HEK293 (cell line): Measurements from ENCODE around the gene DUOX1.

Experiments
- GLIS1 ChIP-seq: fragments of 450-650 bp; formaldehyde crosslinking; IDR thresholded peaks from 2 replicates; pipeline ENCODE4 v1.5.1; 2016; ENCODE audit warnings: missing biosample characterization, missing genetic modification characterization
- HIC1 ChIP-seq: fragments of 450-650 bp; formaldehyde crosslinking; IDR thresholded peaks from 2 replicates; pipeline ENCODE4 v1.5.1; 2016; ENCODE audit warnings: missing biosample characterization, missing genetic modification characterization
- KLF17 ChIP-seq: fragments of 450-650 bp; formaldehyde crosslinking; IDR thresholded peaks from 2 replicates; pipeline ENCODE4 v1.5.1; 2016; ENCODE audit warnings: missing biosample characterization, missing genetic modification characterization
- MEIS1 ChIP-seq: sonication (generic); formaldehyde crosslinking; IDR thresholded peaks from 2 replicates; pipeline ENCODE4 v1.8.1; 2022; ENCODE audit warnings: missing genetic modification reagents, mild to moderate bottlenecking, borderline replicate concordance
- PRDM1 ChIP-seq: fragments of 450-650 bp; formaldehyde crosslinking; IDR thresholded peaks from 2 replicates; pipeline ENCODE4; 2016; ENCODE audit warnings: missing biosample characterization, missing genetic modification characterization
- SALL2 ChIP-seq: fragments of 450-650 bp; formaldehyde crosslinking; IDR thresholded peaks from 2 replicates; pipeline ENCODE4 v1.5.0; 2017; ENCODE audit warnings: missing biosample characterization, mild to moderate bottlenecking, missing genetic modification characterization, borderline replicate concordance
- SP3 ChIP-seq: fragments of 450-650 bp; formaldehyde crosslinking; IDR thresholded peaks from 2 replicates; pipeline ENCODE4 v1.5.1; 2016; ENCODE audit warnings: missing biosample characterization, missing genetic modification characterization
- SP7 ChIP-seq: fragments of 450-650 bp; formaldehyde crosslinking; IDR thresholded peaks from 2 replicates; pipeline ENCODE4 v1.5.1; 2016; ENCODE audit warnings: missing biosample characterization, missing genetic modification characterization
- ZBTB10 ChIP-seq: fragments of 450-650 bp; formaldehyde crosslinking; IDR thresholded peaks from 2 replicates; pipeline ENCODE4 v1.5.1; 2016; ENCODE audit warnings: missing biosample characterization, missing genetic modification characterization
- ZBTB17 ChIP-seq: fragments of 450-650 bp; formaldehyde crosslinking; IDR thresholded peaks from 2 replicates; pipeline ENCODE4 v1.5.1; 2016; ENCODE audit warnings: missing biosample characterization, missing genetic modification characterization
- ZBTB26 ChIP-seq: fragments of 450-650 bp; formaldehyde crosslinking; optimal IDR thresholded peaks from 2 replicates; pipeline ENCODE3; 2016; ENCODE audit warnings: missing biosample characterization, mild to moderate bottlenecking, missing genetic modification characterization
- ZBTB49 ChIP-seq: fragments of 450-650 bp; formaldehyde crosslinking; IDR thresholded peaks from 2 replicates; pipeline ENCODE4 v1.5.1; 2016; ENCODE audit warnings: missing biosample characterization, missing genetic modification characterization, low read depth
- ZBTB8A ChIP-seq: fragments of 450-650 bp; formaldehyde crosslinking; IDR thresholded peaks from 2 replicates; pipeline ENCODE4 v1.5.1; 2016; ENCODE audit warnings: missing biosample characterization, missing genetic modification characterization
- ZFP37 ChIP-seq: fragments of 450-650 bp; formaldehyde crosslinking; IDR thresholded peaks from 2 replicates; pipeline ENCODE4 v1.5.1; 2016; ENCODE audit warnings: missing biosample characterization, missing genetic modification characterization
- ZNF138 ChIP-seq: fragments of 450-650 bp; formaldehyde crosslinking; IDR thresholded peaks from 2 replicates; pipeline ENCODE4 v1.5.1; 2016; ENCODE audit warnings: missing biosample characterization, missing genetic modification characterization, borderline replicate concordance
- ZNF169 ChIP-seq: fragments of 450-650 bp; formaldehyde crosslinking; IDR thresholded peaks from 2 replicates; pipeline ENCODE4 v1.5.1; 2016; ENCODE audit warnings: missing biosample characterization, missing genetic modification characterization
- ZNF214 ChIP-seq: fragments of 450-650 bp; formaldehyde crosslinking; IDR thresholded peaks from 2 replicates; pipeline ENCODE4 v1.5.1; 2017; ENCODE audit warnings: missing biosample characterization, mild to moderate bottlenecking, missing genetic modification characterization, borderline replicate concordance
- ZNF223 ChIP-seq: fragments of 450-650 bp; formaldehyde crosslinking; IDR thresholded peaks from 2 replicates; pipeline ENCODE4 v1.5.1; 2016; ENCODE audit warnings: missing biosample characterization, missing genetic modification characterization
- ZNF335 ChIP-seq: fragments of 450-650 bp; formaldehyde crosslinking; conservative IDR thresholded peaks from 2 replicates; pipeline ENCODE4 v1.5.1; 2016; ENCODE audit warnings: missing biosample characterization, missing genetic modification characterization
- ZNF362 ChIP-seq: fragments of 450-650 bp; formaldehyde crosslinking; IDR thresholded peaks from 2 replicates; pipeline ENCODE4 v1.5.1; 2016; ENCODE audit warnings: missing biosample characterization, missing genetic modification characterization
- ZNF48 ChIP-seq: fragments of 450-650 bp; formaldehyde crosslinking; IDR thresholded peaks from 2 replicates; pipeline ENCODE4 v1.5.1; 2016; ENCODE audit warnings: missing biosample characterization, missing genetic modification characterization
- ZNF521 ChIP-seq: fragments of 450-650 bp; formaldehyde crosslinking; IDR thresholded peaks from 2 replicates; pipeline ENCODE4 v1.5.1; 2017; ENCODE audit warnings: missing biosample characterization, mild to moderate bottlenecking, missing genetic modification characterization
- ZNF529 ChIP-seq: fragments of 450-650 bp; formaldehyde crosslinking; IDR thresholded peaks from 2 replicates; pipeline ENCODE4 v1.5.1; 2017; ENCODE audit warnings: missing genetic modification characterization, missing biosample characterization; ENCODE audit not compliant: insufficient replicate concordance
- ZNF629 ChIP-seq: fragments of 450-650 bp; formaldehyde crosslinking; IDR thresholded peaks from 2 replicates; pipeline ENCODE4 v1.5.1; 2017; ENCODE audit warnings: missing biosample characterization, missing genetic modification characterization
- ZNF660 ChIP-seq: fragments of 450-650 bp; IDR thresholded peaks from 2 replicates; pipeline ENCODE4 v1.5.1; 2018; ENCODE audit warnings: missing biosample characterization, mild to moderate bottlenecking, missing genetic modification characterization
- ZNF76 ChIP-seq: fragments of 450-650 bp; formaldehyde crosslinking; IDR thresholded peaks from 2 replicates; pipeline ENCODE4; 2016; ENCODE audit warnings: low read depth, missing biosample characterization, missing genetic modification characterization, borderline replicate concordance
- ZSCAN5A ChIP-seq: fragments of 450-650 bp; formaldehyde crosslinking; IDR thresholded peaks from 2 replicates; pipeline ENCODE4 v1.5.1; 2016; ENCODE audit warnings: missing biosample characterization, missing genetic modification characterization

Gene DUOX1

GRCh38 chr15:45198337-45199135 is 68.7 kb downstream of the DUOX1 start (continued):
- TF ChIP-seq KLF17 (peak; percentile 77), ZFP37 (tag by site-specific recombination) (no peak), ZSCAN5A (no peak), ZNF76 (tag by site-specific recombination) (peak; percentile 55), SP7 (peak; percentile 63), ZNF521 (tag by site-specific recombination) (no peak), ZNF48 (no peak), ZBTB49 (tag by site-specific recombination) (no peak), ZNF362 (0 out of 2 replicates have a peak, but pooled peaks have one; percentile 61), ZNF660 (tag by site-specific recombination) (peak; percentile 50; the same call in 1 of the 2 replicates), ZBTB10 (tag by site-specific recombination) (peak; percentile 73), ZNF629 (tag by site-specific recombination) (peak; percentile 77), ZBTB26 (tag by site-specific recombination) (peak; percentile 45), ZNF169 (no peak), SP3 (peak; percentile 38; the same call in 1 of the 2 replicates), HIC1 (peak; percentile 55; the same call in 1 of the 2 replicates), SALL2 (tag by site-specific recombination) (no peak), PRDM1 (peak; percentile 61; the same call in 1 of the 2 replicates), ZNF214 (tag by site-specific recombination) (no peak), GLIS1 (peak; percentile 54; the same call in 1 of the 2 replicates), ZNF335 (peak; percentile 89), ZBTB17 (peak; percentile 55; the same call in 1 of the 2 replicates), ZNF223 (tag by site-specific recombination) (no peak), ZNF529 (tag by site-specific recombination) (no peak), MEIS1 (CRISPR knock-in tag) (no peak), ZNF138 (tag by site-specific recombination) (no peak), ZBTB8A (tag by site-specific recombination) (peak; percentile 49; the same call in 1 of the 2 replicates)
